Natural killer cell (primary cell): ENCODE measurements around the gene BRD3. TPM values are rescaled to one million over a fixed set of nuclear protein-coding genes. Genes with fewer than 3 reads are reported as not detected.

Experiments
- ATAC-seq, 3 donors: fragments of 150-1000 bp in 2 of 3; fragments of 200-7000 bp in 1 of 3; cut with Tn5 transposase; 1 replicate in 1 of 3; 2 replicates in 2 of 3; pipeline ENCODE4 v1.10.0; 2021; ENCODE audit warnings: mild to moderate bottlenecking in 2 of 3, moderate library complexity in 2 of 3
- DNase-seq, 2 donors: peaks; one replicate each; pipeline versions ENCODE4 v3.0.0 to v3.0.0-alpha.2; 2013 to 2021; ENCODE audit warnings: mixed read lengths in 1 of 2
- H3K27ac ChIP-seq: one replicate; pipeline ENCODE4 v1.5.1; 2013; ENCODE audit warnings: mild to moderate bottlenecking, low read length
- H3K27me3 ChIP-seq: one replicate; pipeline ENCODE4 v1.6.1; 2013; ENCODE audit warnings: low read length; ENCODE audit not compliant: control insufficient read depth, insufficient read depth
- H3K36me3 ChIP-seq: one replicate; pipeline ENCODE4 v1.6.1; 2013; ENCODE audit warnings: low read length; ENCODE audit not compliant: control insufficient read depth, insufficient read depth
- H3K4me1 ChIP-seq: one replicate; pipeline ENCODE4 v1.6.1; 2013; ENCODE audit warnings: low read length; ENCODE audit not compliant: control insufficient read depth, insufficient read depth
- H3K4me3 ChIP-seq: one replicate; pipeline ENCODE4 v1.5.1; 2013; ENCODE audit warnings: low read length
- H3K9me3 ChIP-seq: one replicate; pipeline ENCODE4 v1.6.1; 2013; ENCODE audit warnings: low read length; ENCODE audit not compliant: control insufficient read depth, insufficient read depth
- H3K27ac Mint-ChIP-seq, 2 donors: one replicate each; pipeline ENCODE4 v1.8.0; 2022; ENCODE audit warnings: mild to moderate bottlenecking in 2 of 2, mixed read lengths in 2 of 2, moderate library complexity in 1 of 2
- H3K27me3 Mint-ChIP-seq, 2 donors: one replicate each; pipeline ENCODE4 v1.8.0; 2022; ENCODE audit warnings: low read depth in 2 of 2, mixed read lengths in 2 of 2
- H3K36me3 Mint-ChIP-seq: one replicate; pipeline ENCODE4 v1.8.0; 2022; ENCODE audit warnings: mixed read lengths
- H3K4me1 Mint-ChIP-seq, 2 donors: one replicate each; pipeline ENCODE4 v1.8.0; 2022; ENCODE audit warnings: mixed read lengths in 2 of 2
- H3K4me3 Mint-ChIP-seq: one replicate; pipeline ENCODE4 v1.8.0; 2022; ENCODE audit warnings: mild to moderate bottlenecking, moderate library complexity, mixed read lengths
- H3K9me3 Mint-ChIP-seq, 2 donors: one replicate each; pipeline ENCODE4 v1.8.0; 2022; ENCODE audit warnings: mixed read lengths in 2 of 2
- WGBS: methylation state at CpG from one replicate; pipeline ENCODE4 v1.1.7; 2013; ENCODE audit warnings: missing lambda C conversion rate; ENCODE audit not compliant: insufficient coverage; 5-methylcytosine and 5-hydroxymethylcytosine counted together
- intact Hi-C: fragments of 100-400 bp; cut with micrococcal nuclease; formaldehyde crosslinking; loops from one replicate; pipeline ENCODE4 v1.14.2; 2022
- total RNA-seq, 4 donors: library from RNA; stranded (reverse); fragments of 120-200 nt in 1 of 4; gene quantifications; one replicate each; pipeline versions ENCODE4 v1.2.3 to v1.2.4, GENCODE V29; 2013 to 2022
- TF ChIP-seq, protein P1 (sequence below): fragments of 200-600 bp; IDR thresholded peaks from one replicate; pipeline ENCODE4 v1.8.0; 2022; ENCODE audit warnings: antibody characterized with exemption

Gene BRD3
- total RNA-seq, 3 donors from 2014 or later (not counting 1 experiment from before 2014, with no cell fraction given) = 52.8 to 63.0 (median 52.8) TPM

GRCh38 chr9:134059188-134059641 is 8.6 kb downstream of the BRD3 start:
- Histone ChIP-seq H3K36me3 (peaks cover 3% of the 10 kb centered on the region), H3K9me3 (no peaks in the 10 kb centered on the region), H3K4me3 (no peak overlapping the region), H3K27me3 (no peaks in the 10 kb centered on the region), H3K4me1 (peaks cover 75% of the 10 kb centered on the region), H3K27ac (no peak overlapping the region)
- 89% methylated on average over 12 of the region's 16 CpGs for WGBS
- intact Hi-C loops = no loop called here
- ATAC-seq (no peak), DNase-seq (no peak)
- Mint-ChIP-seq H3K4me1 (peaks cover 7 to 62% of the 10 kb centered on the region in 2 donors), H3K4me3 (no peak overlapping the region), H3K36me3 (no peaks in the 10 kb centered on the region), H3K27ac (peak overlapping the region in 1 of 2 donors; percentile 73), H3K9me3 (no peaks in the 10 kb centered on the region), H3K27me3 (no peaks in the 10 kb centered on the region)
- TF ChIP-seq, protein P1, sequence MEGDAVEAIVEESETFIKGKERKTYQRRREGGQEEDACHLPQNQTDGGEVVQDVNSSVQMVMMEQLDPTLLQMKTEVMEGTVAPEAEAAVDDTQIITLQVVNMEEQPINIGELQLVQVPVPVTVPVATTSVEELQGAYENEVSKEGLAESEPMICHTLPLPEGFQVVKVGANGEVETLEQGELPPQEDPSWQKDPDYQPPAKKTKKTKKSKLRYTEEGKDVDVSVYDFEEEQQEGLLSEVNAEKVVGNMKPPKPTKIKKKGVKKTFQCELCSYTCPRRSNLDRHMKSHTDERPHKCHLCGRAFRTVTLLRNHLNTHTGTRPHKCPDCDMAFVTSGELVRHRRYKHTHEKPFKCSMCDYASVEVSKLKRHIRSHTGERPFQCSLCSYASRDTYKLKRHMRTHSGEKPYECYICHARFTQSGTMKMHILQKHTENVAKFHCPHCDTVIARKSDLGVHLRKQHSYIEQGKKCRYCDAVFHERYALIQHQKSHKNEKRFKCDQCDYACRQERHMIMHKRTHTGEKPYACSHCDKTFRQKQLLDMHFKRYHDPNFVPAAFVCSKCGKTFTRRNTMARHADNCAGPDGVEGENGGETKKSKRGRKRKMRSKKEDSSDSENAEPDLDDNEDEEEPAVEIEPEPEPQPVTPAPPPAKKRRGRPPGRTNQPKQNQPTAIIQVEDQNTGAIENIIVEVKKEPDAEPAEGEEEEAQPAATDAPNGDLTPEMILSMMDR = no peak

- Histone ChIP-seq H3K27ac (no peak overlapping the region), H3K36me3 (peaks cover 3% of the 10 kb centered on the region), H3K27me3 (no peaks in the 10 kb centered on the region), H3K4me1 (peaks cover 70% of the 10 kb centered on the region), H3K4me3 (no peak overlapping the region), H3K9me3 (no peaks in the 10 kb centered on the region)
- no peaks in the 10 kb centered on the region for H3K9me3 Mint-ChIP-seq
- no peaks in the 10 kb centered on the region for H3K27me3 Mint-ChIP-seq
- no peak for ATAC-seq
- 91% methylated on average over 7 of the region's 7 CpGs for WGBS
- DNase-seq = no peak
- no peak overlapping the region for H3K27ac Mint-ChIP-seq
- H3K4me3 Mint-ChIP-seq = no peak overlapping the region
- intact Hi-C loops = no loop called here
- TF ChIP-seq, protein P1 = no peak
- H3K36me3 Mint-ChIP-seq = no peaks in the 10 kb centered on the region
- peaks cover 7 to 62% of the 10 kb centered on the region in 2 donors for H3K4me1 Mint-ChIP-seq
Observed at GRCh38 chr9:134058716-134059115, 9.1 kb downstream of the BRD3 start.

DNA sequence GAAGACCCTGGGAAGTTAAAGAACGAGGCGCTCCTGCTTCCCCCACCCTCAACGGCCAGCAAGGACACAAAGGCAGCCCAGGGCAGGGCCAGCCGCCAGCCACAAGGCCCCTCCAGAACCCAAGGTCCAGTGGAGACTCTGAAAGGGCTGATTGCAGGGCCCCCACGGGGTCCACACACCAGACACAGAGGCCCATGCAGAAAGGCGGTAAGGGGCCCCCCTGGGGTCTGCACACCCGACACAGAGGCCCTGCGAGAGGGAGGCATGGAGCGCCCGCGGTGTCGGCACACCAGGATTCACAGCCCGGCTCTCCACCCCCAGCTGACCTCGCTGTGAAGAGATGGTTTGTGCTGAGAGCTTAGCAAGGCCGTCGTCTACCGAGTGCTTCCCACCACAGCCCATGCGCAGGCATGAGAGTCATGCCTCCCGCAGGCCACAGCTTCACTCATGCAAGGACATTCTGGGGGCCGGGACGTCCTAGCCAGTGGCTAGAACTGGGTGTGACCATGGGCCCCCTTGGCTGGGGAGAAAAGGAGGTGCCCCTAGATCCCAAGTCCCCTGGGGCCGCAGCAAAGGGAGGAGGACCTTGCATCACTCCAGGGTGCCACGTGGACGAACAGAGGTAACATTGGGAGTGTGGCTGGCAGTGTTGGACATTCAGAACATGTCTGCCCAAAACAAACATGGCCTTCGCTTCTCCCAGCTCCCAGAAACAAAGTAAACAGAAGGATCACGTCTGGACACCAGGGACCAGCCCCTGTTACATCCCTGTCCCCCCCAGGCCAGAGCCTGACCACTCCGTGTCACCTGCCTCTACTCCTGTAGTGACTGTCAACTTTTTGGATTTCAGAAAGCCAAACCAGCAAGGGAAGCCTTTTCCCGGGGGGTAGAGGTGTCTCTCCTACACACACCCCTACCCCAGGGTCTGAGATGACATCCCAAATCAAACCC is 9.8 kb downstream of the BRD3 start:
- H3K36me3 Mint-ChIP-seq = no peaks in the 10 kb centered on the region
- intact Hi-C loops = no loop called here
- Histone ChIP-seq H3K27ac (no peak overlapping the region), H3K4me1 (peaks cover 63% of the 10 kb centered on the region), H3K9me3 (no peaks in the 10 kb centered on the region), H3K36me3 (peaks cover 5% of the 10 kb centered on the region), H3K27me3 (no peaks in the 10 kb centered on the region), H3K4me3 (no peak overlapping the region)
- TF ChIP-seq, protein P1 = no peak
- H3K4me3 Mint-ChIP-seq = no peak overlapping the region
- ATAC-seq = no peak
- peaks cover 7 to 62% of the 10 kb centered on the region in 2 donors for H3K4me1 Mint-ChIP-seq
- H3K27me3 Mint-ChIP-seq = no peaks in the 10 kb centered on the region
- WGBS = 90% methylated on average over 28 of the region's 28 CpGs
- DNase-seq = no peak
- H3K9me3 Mint-ChIP-seq = no peaks in the 10 kb centered on the region
- H3K27ac Mint-ChIP-seq = no peak overlapping the region
